ENCODE results near the gene RNF112.

- no peak for TF ChIP-seq ZNF274 (IDR thresholded peaks at IDR 0.05; ENCODE audit: low read depth, low read length)
- no peak for TF ChIP-seq YY1 (IDR thresholded peaks at IDR 0.05; ENCODE audit: insufficient read depth, insufficient read length)
- TF ChIP-seq SUZ12 (IDR thresholded peaks at IDR 0.05; ENCODE audit: extremely low read depth, insufficient read depth, insufficient read length) = no peak
Observed at GRCh38 chr17:19398301-19399181, 12.5 kb upstream of the RNF112 start.
